D341Med (cell line): ENCODE measurements around the gene CCL20.
"Not testable (repeated sequence)": the region's sequence is repeated elsewhere in the genome, so short reads cannot be mapped to it uniquely, and the experiment has no call there.

Experiments used
- DNase-seq: peaks from one replicate; pipeline ENCODE4 v3.0.0; 2012; ENCODE audit warnings: low spot score

Gene CCL20

GRCh38 chr2:227834916-227835650 lies 21.4 kb downstream of the CCL20 start:
- no peak for DNase-seq

DNA sequence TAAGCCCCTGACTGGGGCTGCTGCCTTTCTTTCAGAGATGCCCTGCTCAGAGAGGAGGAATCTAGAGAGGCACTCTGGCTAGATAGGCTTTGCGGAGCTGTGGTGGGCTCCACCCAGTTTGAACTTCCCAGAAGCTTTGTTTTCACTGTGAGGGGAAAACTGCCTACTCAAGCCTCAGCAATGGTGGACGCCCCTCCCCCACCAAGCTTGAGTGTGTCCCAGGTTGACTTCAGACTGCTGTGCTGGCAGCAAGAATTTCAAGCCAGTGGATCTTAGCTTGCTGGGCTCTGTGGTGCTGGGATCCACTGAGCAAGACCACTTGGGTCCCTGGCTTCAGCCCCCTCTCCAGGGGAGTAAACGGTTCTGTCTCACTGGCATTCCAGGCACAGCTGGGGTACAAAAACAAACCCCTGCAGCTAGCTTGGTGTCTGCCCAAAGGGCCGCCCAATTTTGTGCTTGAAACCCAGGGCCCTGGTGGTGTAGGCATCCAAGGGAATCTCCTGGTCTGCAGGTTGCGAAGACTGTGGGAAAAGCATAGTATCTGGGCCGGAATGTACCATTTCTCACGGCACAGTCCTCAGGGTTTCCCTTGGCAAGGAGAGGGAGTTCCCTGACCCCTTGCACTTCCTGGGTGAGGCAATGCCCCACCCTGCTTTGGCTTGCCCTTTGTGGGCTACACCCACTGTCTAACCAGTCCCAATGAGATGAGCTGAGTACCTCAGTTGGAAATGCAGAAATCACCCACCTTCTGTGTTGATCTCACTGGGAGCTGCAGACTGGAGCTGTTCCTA lies 25.9 kb downstream of the CCL20 start:
- not testable (repeated sequence) for DNase-seq

GRCh38 chr2:227846831-227847230 lies 33.2 kb downstream of the CCL20 start:
- no peak for DNase-seq

DNA sequence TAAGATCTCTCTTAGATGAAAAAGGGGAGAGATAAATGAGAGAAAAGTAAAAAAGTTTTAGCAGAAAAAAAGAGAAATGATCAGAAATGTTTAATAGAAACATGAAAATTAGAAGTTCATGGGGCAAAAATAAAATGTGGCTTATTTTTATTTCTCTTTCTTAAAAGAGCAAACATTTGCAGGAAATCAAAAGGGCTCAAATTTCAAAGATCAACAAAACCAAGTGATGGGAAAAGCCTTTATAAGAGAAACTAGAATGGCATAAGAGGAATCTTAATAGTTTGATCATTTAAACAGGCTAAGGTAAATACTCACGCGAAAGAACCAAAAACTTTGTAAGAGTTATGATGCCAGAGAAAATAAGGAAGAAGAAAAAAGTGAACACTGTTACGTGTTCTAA lies 34.5 kb downstream of the CCL20 start:
- DNase-seq, result no peak

DNA sequence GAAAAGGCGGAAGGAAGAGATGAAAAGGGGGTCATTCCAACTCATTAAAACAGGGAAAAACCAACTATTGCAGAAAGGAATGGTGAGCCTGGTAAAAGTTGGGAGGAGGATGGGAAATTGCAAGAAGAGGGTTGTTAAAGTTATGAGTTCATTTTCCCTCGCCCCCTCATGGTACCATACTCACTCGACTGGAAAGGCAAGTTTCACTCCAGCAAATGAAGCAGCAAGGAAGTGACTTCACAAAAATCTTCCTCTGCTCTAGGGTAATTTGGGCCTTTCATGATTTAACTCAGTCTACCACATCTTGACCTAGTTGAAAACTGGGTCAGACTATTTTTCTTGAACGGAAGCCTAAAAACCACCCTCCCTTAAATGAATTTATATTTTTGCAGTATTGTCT lies 34.9 kb downstream of the CCL20 start:
- no peak for DNase-seq

DNA sequence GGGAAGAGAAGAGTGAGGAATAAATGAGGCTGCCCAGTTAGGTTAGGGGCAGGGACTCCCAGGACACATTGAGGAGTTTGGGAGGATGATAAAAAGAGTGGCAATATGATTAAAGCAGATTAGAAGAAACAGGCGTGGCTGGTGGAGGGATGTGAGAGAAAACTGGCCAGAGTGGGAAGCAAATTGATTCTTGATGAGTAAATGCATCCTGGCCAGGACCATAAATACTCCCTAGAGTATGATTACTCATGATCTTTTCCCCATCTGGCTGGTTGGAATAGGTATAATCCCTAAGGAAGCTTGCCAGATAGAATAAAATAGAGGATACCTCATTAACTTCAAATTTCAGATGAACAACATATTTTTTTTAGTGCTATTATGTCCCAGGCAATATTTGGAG lies 36.3 kb downstream of the CCL20 start:
- DNase-seq, result no peak

GRCh38 chr2:227853204-227853629 lies 39.6 kb downstream of the CCL20 start:
- no peak for DNase-seq

DNA sequence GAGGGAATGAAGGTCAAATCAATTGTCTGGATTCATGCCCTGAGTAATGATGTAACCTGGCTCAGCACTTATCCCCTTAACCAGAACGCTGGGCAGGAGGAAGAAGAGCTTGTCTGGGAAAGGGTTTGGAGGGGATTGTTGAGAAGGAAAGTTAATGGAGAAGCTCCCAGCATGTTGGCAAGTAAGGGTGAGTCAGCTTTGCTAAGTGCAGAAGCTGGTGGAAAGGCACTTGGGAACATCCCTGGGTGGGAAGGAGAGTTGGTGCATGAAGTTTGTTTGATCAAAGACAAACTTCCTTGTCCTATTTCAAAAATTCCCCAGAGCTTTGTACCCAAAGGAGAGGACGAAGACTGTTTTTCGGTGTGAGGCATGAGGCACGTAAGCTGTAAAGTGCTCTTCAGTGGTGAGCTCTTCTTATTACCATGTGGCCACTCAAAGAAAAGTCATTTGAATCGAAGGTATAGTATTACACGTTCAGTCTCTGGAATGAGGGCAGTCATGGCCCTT lies 40.2 kb downstream of the CCL20 start:
- DNase-seq, result no peak

GRCh38 chr2:227855440-227855839 lies 41.8 kb downstream of the CCL20 start:
- no peak for DNase-seq

- no peak for DNase-seq
Measured at GRCh38 chr2:227856697-227857096, 43.1 kb downstream of the CCL20 start.

DNA sequence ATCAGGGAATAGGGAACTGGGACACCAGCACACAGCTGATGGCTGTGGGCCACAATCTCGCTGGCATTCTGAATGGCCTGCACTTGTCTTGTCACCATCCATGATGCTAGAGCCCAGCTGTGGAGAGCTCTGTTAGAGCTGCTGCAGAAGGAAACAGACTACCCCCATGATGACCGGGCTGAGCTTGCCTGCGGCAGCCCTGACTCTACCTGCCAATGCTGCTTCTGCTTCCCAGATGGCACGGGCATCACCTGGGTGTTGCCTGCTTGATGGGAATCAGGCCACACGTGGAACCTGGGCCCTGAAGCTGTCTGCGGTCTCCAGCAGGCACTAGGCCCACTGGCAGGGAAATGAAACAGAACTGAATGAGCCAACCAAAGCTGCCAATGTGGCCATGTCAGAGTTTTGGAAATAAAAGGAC lies 46.6 kb downstream of the CCL20 start:
- no peak for DNase-seq

- DNase-seq, result no peak
Measured at GRCh38 chr2:227861011-227861410, 47.4 kb downstream of the CCL20 start.

GRCh38 chr2:227862227-227862740 lies 48.6 kb downstream of the CCL20 start:
- no peak for DNase-seq

DNA sequence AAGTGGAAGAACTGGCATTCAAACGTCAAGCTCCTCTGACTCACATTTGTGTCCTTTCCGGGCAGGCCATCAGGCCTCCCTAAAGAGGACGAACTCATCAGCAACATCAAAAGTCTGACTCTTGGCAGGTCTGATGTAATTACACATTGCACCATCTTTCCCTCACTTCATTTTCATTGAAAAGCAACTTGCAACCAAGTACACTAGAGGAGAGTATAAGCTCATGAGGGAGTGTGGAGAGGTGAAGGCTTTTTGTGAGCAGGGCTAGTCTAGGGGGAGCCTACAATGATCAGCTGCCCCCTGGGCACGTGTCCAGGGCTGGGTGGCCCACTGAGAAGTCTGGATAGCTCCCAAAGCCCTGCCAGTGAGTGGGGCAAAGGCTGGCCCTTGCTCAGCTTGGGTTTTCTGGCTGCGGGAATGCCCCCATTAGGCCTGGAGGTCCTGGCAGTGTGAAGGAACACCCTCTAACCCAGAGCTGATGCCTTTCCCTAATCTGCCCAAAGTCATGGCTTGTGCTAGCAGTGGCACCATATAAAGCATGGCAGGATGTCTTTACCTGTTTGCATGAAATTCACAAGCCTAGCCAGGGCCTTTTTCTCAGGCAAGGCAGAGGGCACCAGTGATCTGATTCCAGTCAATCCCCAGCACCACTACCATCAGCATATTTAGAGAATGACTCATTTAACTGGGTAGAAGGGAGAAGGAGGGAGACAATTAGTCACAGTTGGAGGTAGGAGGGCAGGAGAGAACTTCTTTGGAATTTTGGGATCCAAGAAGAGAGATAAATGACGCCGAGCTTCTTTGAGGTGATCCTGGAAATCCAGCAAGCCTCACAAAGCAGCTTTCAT lies 49.3 kb downstream of the CCL20 start:
- DNase-seq, result no peak

DNA sequence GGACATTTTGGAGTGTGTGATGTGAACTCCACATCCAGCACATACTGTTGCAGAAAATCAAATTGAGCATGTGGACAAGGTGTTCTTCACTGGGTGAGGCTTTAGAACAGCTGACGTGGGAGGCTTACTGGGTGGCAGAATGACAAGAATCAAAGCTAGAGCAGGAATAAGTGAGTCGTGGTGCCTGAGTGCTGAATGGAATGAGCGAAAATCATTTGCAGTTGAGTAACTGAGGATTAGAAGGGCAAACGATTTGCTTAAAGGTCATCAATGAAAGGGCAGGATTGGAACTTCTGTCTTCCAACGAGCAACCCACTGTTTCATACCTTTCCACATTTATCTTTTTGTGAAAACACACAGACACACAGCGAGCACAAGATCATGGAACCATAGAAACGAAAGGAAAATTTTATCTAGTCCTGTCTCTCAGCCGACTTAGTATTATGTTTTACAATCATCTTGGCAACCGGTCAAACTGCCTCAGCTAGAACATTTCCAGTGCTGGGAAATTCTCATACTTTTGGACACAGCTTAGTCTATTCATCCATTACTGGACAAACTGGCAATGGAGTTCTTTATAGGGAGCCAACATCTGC lies 50.6 kb downstream of the CCL20 start:
- no peak for DNase-seq

DNA sequence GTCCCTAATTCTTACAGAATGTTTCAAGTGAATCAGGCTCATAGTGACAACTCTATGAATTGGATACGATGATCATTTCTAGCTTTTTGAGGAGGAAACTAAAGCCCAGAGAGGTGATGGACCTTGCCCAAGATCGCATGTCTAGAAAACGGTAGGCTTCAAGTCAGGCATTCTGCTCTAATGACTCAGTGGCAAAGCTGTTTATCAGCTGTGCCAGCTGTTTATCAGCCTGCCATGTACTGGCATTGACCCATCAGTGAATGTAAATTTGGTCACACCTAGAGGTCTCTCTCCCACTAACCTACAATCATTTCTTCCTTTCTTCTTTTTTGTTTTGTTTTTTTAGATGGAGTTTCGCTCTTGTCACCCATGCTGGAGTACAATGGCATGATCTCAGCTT lies 51.6 kb downstream of the CCL20 start:
- no peak for DNase-seq
